Measurements from ENCODE around the gene CCL5.

DNA sequence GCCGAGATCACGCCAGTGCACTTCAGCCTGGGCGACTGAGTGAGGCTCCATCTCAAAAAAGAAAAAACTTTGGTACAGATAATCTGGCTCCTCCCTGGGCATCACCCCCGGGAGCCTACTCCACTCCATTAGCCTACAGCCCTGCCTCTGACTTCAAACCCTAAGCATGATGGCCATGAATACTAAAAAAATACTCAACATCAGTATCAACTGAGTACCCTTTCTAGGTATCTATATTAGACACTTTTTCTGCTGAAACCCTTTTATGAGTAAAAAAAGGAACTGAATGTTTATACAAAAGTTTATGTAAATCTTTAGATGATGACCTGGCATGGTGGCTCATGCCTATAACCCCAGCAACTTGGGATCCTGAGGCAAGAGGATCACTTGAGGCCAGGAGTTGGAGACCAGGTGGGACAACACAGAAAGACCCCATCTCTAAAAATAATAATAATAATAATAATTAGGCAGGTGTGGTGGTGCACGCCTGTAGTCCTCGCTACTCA, 43.5 kb upstream of the CCL5 start:
- TF ChIP-seq, protein P1, sequence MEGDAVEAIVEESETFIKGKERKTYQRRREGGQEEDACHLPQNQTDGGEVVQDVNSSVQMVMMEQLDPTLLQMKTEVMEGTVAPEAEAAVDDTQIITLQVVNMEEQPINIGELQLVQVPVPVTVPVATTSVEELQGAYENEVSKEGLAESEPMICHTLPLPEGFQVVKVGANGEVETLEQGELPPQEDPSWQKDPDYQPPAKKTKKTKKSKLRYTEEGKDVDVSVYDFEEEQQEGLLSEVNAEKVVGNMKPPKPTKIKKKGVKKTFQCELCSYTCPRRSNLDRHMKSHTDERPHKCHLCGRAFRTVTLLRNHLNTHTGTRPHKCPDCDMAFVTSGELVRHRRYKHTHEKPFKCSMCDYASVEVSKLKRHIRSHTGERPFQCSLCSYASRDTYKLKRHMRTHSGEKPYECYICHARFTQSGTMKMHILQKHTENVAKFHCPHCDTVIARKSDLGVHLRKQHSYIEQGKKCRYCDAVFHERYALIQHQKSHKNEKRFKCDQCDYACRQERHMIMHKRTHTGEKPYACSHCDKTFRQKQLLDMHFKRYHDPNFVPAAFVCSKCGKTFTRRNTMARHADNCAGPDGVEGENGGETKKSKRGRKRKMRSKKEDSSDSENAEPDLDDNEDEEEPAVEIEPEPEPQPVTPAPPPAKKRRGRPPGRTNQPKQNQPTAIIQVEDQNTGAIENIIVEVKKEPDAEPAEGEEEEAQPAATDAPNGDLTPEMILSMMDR (IDR thresholded peaks at IDR 0.05), result no peak
- TF ChIP-seq POLR2A (IDR thresholded peaks at IDR 0.05; ENCODE audit: low read length) (no peak), EP300 (IDR thresholded peaks at IDR 0.05) (no peak), CEBPB (IDR thresholded peaks at IDR 0.05) (no peak)

All from A549 (cell line).